Activated CD4-positive, alpha-beta T cell treated with anti-CD3 and anti-CD28 coated beads, Interleukin-2, amount 10 ng/mL, durations not matched to agents 7 days and 5 days (primary cell): ENCODE data around the gene ELFN1. TPM values are rescaled to one million over a fixed set of nuclear protein-coding genes. Genes with fewer than 3 reads are reported as not detected.
"Not testable (repeated sequence)": the region's sequence is repeated elsewhere in the genome, so short reads cannot be mapped to it uniquely, and the experiment has no call there.

Experiments
- CTCF ChIA-PET: fragments of 350-600 bp; sonication (Branson Sonifier 250); formaldehyde crosslinking; loops from one replicate; lab custom pipeline; 2021; ENCODE audit warnings: antibody characterized with exemption; lab: Charles Lee
- POLR2A ChIA-PET: fragments of 350-600 bp; sonication (Branson Sonifier 250); formaldehyde crosslinking; loops from one replicate; lab custom pipeline; 2021; ENCODE audit warnings: antibody characterized with exemption; lab: Charles Lee
- DNase-seq: peaks from one replicate; pipeline ENCODE4 v3.0.0-alpha.2; 2020
- H3K27ac Mint-ChIP-seq: one replicate; pipeline ENCODE4 v1.8.0; 2021; ENCODE audit warnings: mild to moderate bottlenecking, moderate library complexity, mixed read lengths
- H3K27me3 Mint-ChIP-seq: one replicate; pipeline ENCODE4 v1.8.0; 2021; ENCODE audit warnings: mixed read lengths
- H3K36me3 Mint-ChIP-seq: one replicate; pipeline ENCODE4 v1.8.0; 2021; ENCODE audit warnings: low read depth, mixed read lengths
- H3K4me1 Mint-ChIP-seq: one replicate; pipeline ENCODE4 v1.8.0; 2021; ENCODE audit warnings: mixed read lengths
- H3K4me3 Mint-ChIP-seq: one replicate; pipeline ENCODE4 v1.8.0; 2021; ENCODE audit warnings: mild to moderate bottlenecking, moderate library complexity, mixed read lengths
- H3K9me3 Mint-ChIP-seq: one replicate; pipeline ENCODE4 v1.8.0; 2021; ENCODE audit warnings: mixed read lengths
- total RNA-seq, 2 experiments: library from RNA; stranded (reverse); gene quantifications; one replicate each; pipeline ENCODE4 v1.2.3, GENCODE V29; 2021

ELFN1 gene
- total RNA-seq, 2 experiments from 2014 or later = 0.07 TPM; not detected in 1

- CTCF ChIA-PET = no interaction called here
- no peak overlapping the region for H3K27ac Mint-ChIP-seq
- H3K4me3 Mint-ChIP-seq = no peak overlapping the region
- H3K9me3 Mint-ChIP-seq = peaks cover 12% of the 10 kb centered on the region
- H3K4me1 Mint-ChIP-seq = no peaks in the 10 kb centered on the region
- no peaks in the 10 kb centered on the region for H3K36me3 Mint-ChIP-seq
- no peaks in the 10 kb centered on the region for H3K27me3 Mint-ChIP-seq
- POLR2A ChIA-PET = no interaction called here
- DNase-seq = no peak
Measured at GRCh38 chr7:1710936-1711335, 40.9 kb downstream of the ELFN1 start.

GRCh38 chr7:1712907-1713501, 42.9 kb downstream of the ELFN1 start:
- CTCF ChIA-PET = no interaction called here
- POLR2A ChIA-PET = no interaction called here
- Mint-ChIP-seq H3K36me3 (no peaks in the 10 kb centered on the region), H3K4me1 (peaks cover 4% of the 10 kb centered on the region), H3K4me3 (no peak overlapping the region), H3K9me3 (peaks cover 12% of the 10 kb centered on the region), H3K27me3 (no peaks in the 10 kb centered on the region), H3K27ac (peak overlapping the region; percentile 17)
- no peak for DNase-seq

GRCh38 chr7:1713502-1714484, 43.7 kb downstream of the ELFN1 start:
- CTCF ChIA-PET = interaction anchor here (1.0 kb wide), 1 partner anchor 521 kb away, joined by 3 read pairs; no protein-coding TSS in a partner anchor
- no peak for DNase-seq
- no peaks in the 10 kb centered on the region for H3K36me3 Mint-ChIP-seq

GRCh38 chr7:1714583-1715330, 44.7 kb downstream of the ELFN1 start:
- Mint-ChIP-seq H3K27ac (no peak overlapping the region), H3K4me1 (peaks cover 4% of the 10 kb centered on the region), H3K9me3 (peaks cover 4% of the 10 kb centered on the region), H3K27me3 (no peaks in the 10 kb centered on the region), H3K4me3 (no peak overlapping the region), H3K36me3 (no peaks in the 10 kb centered on the region)
- no peak for DNase-seq
- CTCF ChIA-PET = interaction anchor here (0.6 to 1.0 kb wide), 2 partner anchors 240 to 522 kb away, joined by 3 read pairs; no protein-coding TSS in a partner anchor
- POLR2A ChIA-PET = no interaction called here

More at GRCh38 chr7:1713502-1714484, 43.7 kb downstream of the ELFN1 start:
- Mint-ChIP-seq H3K27me3 (no peaks in the 10 kb centered on the region), H3K9me3 (peaks cover 12% of the 10 kb centered on the region), H3K4me3 (no peak overlapping the region), H3K4me1 (peaks cover 4% of the 10 kb centered on the region), H3K27ac (no peak overlapping the region)
- POLR2A ChIA-PET = no interaction called here

GRCh38 chr7:1715331-1715625, 45.2 kb downstream of the ELFN1 start:
- ChIA-PET CTCF (interaction anchor here (0.6 to 1.0 kb wide), 2 partner anchors 239 to 522 kb away, joined by 3 read pairs; no protein-coding TSS in a partner anchor), POLR2A (no interaction called here)
- no peak overlapping the region for H3K27ac Mint-ChIP-seq
- DNase-seq = no peak
- H3K9me3 Mint-ChIP-seq = peaks cover 2% of the 10 kb centered on the region
- no peak overlapping the region for H3K4me3 Mint-ChIP-seq
- H3K27me3 Mint-ChIP-seq = no peaks in the 10 kb centered on the region
- no peaks in the 10 kb centered on the region for H3K36me3 Mint-ChIP-seq
- H3K4me1 Mint-ChIP-seq = peaks cover 4% of the 10 kb centered on the region

- Mint-ChIP-seq H3K4me1 (peaks cover 4% of the 10 kb centered on the region), H3K9me3 (peaks cover under 1% of the 10 kb centered on the region), H3K4me3 (no peak overlapping the region), H3K27ac (no peak overlapping the region), H3K27me3 (no peaks in the 10 kb centered on the region), H3K36me3 (no peaks in the 10 kb centered on the region)
- ChIA-PET POLR2A (no interaction called here), CTCF (no interaction called here)
- DNase-seq = no peak
Measured at GRCh38 chr7:1715671-1716074, 45.6 kb downstream of the ELFN1 start.

- POLR2A ChIA-PET = no interaction called here
- no peak overlapping the region for H3K27ac Mint-ChIP-seq
- no peaks in the 10 kb centered on the region for H3K27me3 Mint-ChIP-seq
- CTCF ChIA-PET = no interaction called here
- H3K9me3 Mint-ChIP-seq = no peaks in the 10 kb centered on the region
- H3K4me3 Mint-ChIP-seq = no peak overlapping the region
- H3K4me1 Mint-ChIP-seq = peaks cover 4% of the 10 kb centered on the region
- no peak for DNase-seq
- no peaks in the 10 kb centered on the region for H3K36me3 Mint-ChIP-seq
Measured at GRCh38 chr7:1716263-1717094, 46.4 kb downstream of the ELFN1 start.

GRCh38 chr7:1717095-1717483, 47.0 kb downstream of the ELFN1 start:
- peaks cover 4% of the 10 kb centered on the region for H3K4me1 Mint-ChIP-seq
- H3K36me3 Mint-ChIP-seq = no peaks in the 10 kb centered on the region
- ChIA-PET POLR2A (no interaction called here), CTCF (no interaction called here)
- no peak overlapping the region for H3K27ac Mint-ChIP-seq
- H3K4me3 Mint-ChIP-seq = no peak overlapping the region
- no peak for DNase-seq
- no peaks in the 10 kb centered on the region for H3K27me3 Mint-ChIP-seq
- no peaks in the 10 kb centered on the region for H3K9me3 Mint-ChIP-seq

- CTCF ChIA-PET = no interaction called here
- Mint-ChIP-seq H3K4me1 (peaks cover 4% of the 10 kb centered on the region), H3K4me3 (no peak overlapping the region), H3K9me3 (no peaks in the 10 kb centered on the region), H3K36me3 (no peaks in the 10 kb centered on the region), H3K27ac (no peak overlapping the region), H3K27me3 (no peaks in the 10 kb centered on the region)
- DNase-seq = no peak
- POLR2A ChIA-PET = no interaction called here
Measured at GRCh38 chr7:1717903-1718676, 48.0 kb downstream of the ELFN1 start.

- H3K9me3 Mint-ChIP-seq, H3K27me3 Mint-ChIP-seq, H3K4me1 Mint-ChIP-seq, H3K36me3 Mint-ChIP-seq, H3K4me3 Mint-ChIP-seq, H3K27ac Mint-ChIP-seq, POLR2A ChIA-PET, CTCF ChIA-PET, DNase-seq: not testable (repeated sequence)
Measured at GRCh38 chr7:1718850-1719249, 48.8 kb downstream of the ELFN1 start.

GRCh38 chr7:1719256-1719655, 49.2 kb downstream of the ELFN1 start:
- CTCF ChIA-PET, H3K27ac Mint-ChIP-seq, H3K9me3 Mint-ChIP-seq: not testable (repeated sequence)

GRCh38 chr7:1719913-1720312, 49.8 kb downstream of the ELFN1 start:
- H3K4me3 Mint-ChIP-seq = no peak overlapping the region
- no peaks in the 10 kb centered on the region for H3K36me3 Mint-ChIP-seq
- no peak overlapping the region for H3K27ac Mint-ChIP-seq
- H3K9me3 Mint-ChIP-seq = no peaks in the 10 kb centered on the region
- ChIA-PET POLR2A (no interaction called here), CTCF (interaction anchor here (0.7 kb wide), 1 partner anchor 474 kb away, joined by 4 read pairs; no protein-coding TSS in a partner anchor)
- H3K4me1 Mint-ChIP-seq = peaks cover 4% of the 10 kb centered on the region
- H3K27me3 Mint-ChIP-seq = no peaks in the 10 kb centered on the region
- DNase-seq = no peak

More at GRCh38 chr7:1719256-1719655, 49.2 kb downstream of the ELFN1 start:
- POLR2A ChIA-PET, H3K4me3 Mint-ChIP-seq, H3K36me3 Mint-ChIP-seq, H3K27me3 Mint-ChIP-seq, H3K4me1 Mint-ChIP-seq, DNase-seq: not testable (repeated sequence)
